ENCODE data around the gene ACOXL. TPM values are rescaled to one million over a fixed set of nuclear protein-coding genes. Genes with fewer than 3 reads are reported as not detected.

The ACOXL gene
- total RNA-seq, 2 experiments from 2014 or later = not detected

GRCh38 chr2:111045771-111046444 lies 313.5 kb downstream of the ACOXL start:
- no peak overlapping the region for H3K4me3 ChIP-seq (ENCODE audit: low read length)
- H3K36me3 ChIP-seq (ENCODE audit: insufficient read depth, low read length) = no peaks in the 10 kb centered on the region
- intact Hi-C loops (cut with DNase I, micrococcal nuclease) = no loop called here
- Mint-ChIP-seq H3K27me3 (peaks cover 5% of the 10 kb centered on the region), H3K4me1 (ENCODE audit: low read depth) (peaks cover 12% of the 10 kb centered on the region), H3K9me3 (no peaks in the 10 kb centered on the region), H3K36me3 (ENCODE audit: low read depth) (no peaks in the 10 kb centered on the region), H3K4me3 (no peak overlapping the region), H3K27ac (no peak overlapping the region)
- H3K27me3 ChIP-seq (ENCODE audit: control insufficient read depth in 1 of 2, insufficient read depth in 2 of 2, low read length in 2 of 2) = peaks cover 0 to 3% of the 10 kb centered on the region in 2 experiments
- H3K4me1 ChIP-seq (ENCODE audit: insufficient read depth, low read length) = peaks cover 4% of the 10 kb centered on the region
- no peaks in the 10 kb centered on the region for H3K9me3 ChIP-seq (ENCODE audit: control insufficient read depth in 1 of 2, insufficient read depth in 1 of 2, low read length in 2 of 2)
- no peak for TF ChIP-seq CTCF (IDR thresholded peaks at IDR 0.05)
- CTCF ChIA-PET = no interaction called here
- DNase-seq = no peak
- POLR2A ChIA-PET = no interaction called here
- H3K27ac ChIP-seq (ENCODE audit: low read depth in 1 of 2, low read length in 2 of 2) = no peak overlapping the region
- no peak for ATAC-seq (ENCODE audit: poor library complexity)

- Mint-ChIP-seq H3K36me3 (ENCODE audit: low read depth) (no peaks in the 10 kb centered on the region), H3K9me3 (no peaks in the 10 kb centered on the region), H3K4me1 (ENCODE audit: low read depth) (peaks cover 16% of the 10 kb centered on the region), H3K27me3 (peaks cover 6% of the 10 kb centered on the region), H3K27ac (no peak overlapping the region), H3K4me3 (no peak overlapping the region)
- Histone ChIP-seq H3K36me3 (ENCODE audit: insufficient read depth, low read length) (no peaks in the 10 kb centered on the region), H3K27me3 (ENCODE audit: control insufficient read depth in 1 of 2, insufficient read depth in 2 of 2, low read length in 2 of 2) (peaks cover 0 to 3% of the 10 kb centered on the region in 2 experiments), H3K9me3 (ENCODE audit: control insufficient read depth in 1 of 2, insufficient read depth in 1 of 2, low read length in 2 of 2) (no peaks in the 10 kb centered on the region), H3K27ac (ENCODE audit: low read depth in 1 of 2, low read length in 2 of 2) (no peak overlapping the region), H3K4me3 (ENCODE audit: low read length) (no peak overlapping the region), H3K4me1 (ENCODE audit: insufficient read depth, low read length) (peaks cover 4% of the 10 kb centered on the region)
- ATAC-seq (ENCODE audit: poor library complexity) (no peak), DNase-seq (no peak)
- TF ChIP-seq CTCF (IDR thresholded peaks at IDR 0.05) = no peak
- POLR2A ChIA-PET = no interaction called here
- intact Hi-C loops (cut with DNase I, micrococcal nuclease) = no loop called here
- CTCF ChIA-PET = no interaction called here
Observed at GRCh38 chr2:111046670-111047069, 314.3 kb downstream of the ACOXL start.

GRCh38 chr2:111048856-111049768 lies 316.7 kb downstream of the ACOXL start:
- no peaks in the 10 kb centered on the region for H3K4me1 ChIP-seq (ENCODE audit: insufficient read depth, low read length)
- no peak for TF ChIP-seq CTCF (IDR thresholded peaks at IDR 0.05)
- ChIA-PET POLR2A (no interaction called here), CTCF (no interaction called here)
- no peaks in the 10 kb centered on the region for H3K9me3 Mint-ChIP-seq
- H3K4me3 Mint-ChIP-seq = no peak overlapping the region
- ATAC-seq (ENCODE audit: poor library complexity) (no peak), DNase-seq (no peak)
- no peaks in the 10 kb centered on the region for H3K36me3 Mint-ChIP-seq (ENCODE audit: low read depth)
- H3K27ac Mint-ChIP-seq = no peak overlapping the region
- H3K4me3 ChIP-seq (ENCODE audit: low read length) = no peak overlapping the region
- H3K27me3 Mint-ChIP-seq = peaks cover 17% of the 10 kb centered on the region
- intact Hi-C loops (cut with DNase I, micrococcal nuclease) = no loop called here
- peaks cover 12% of the 10 kb centered on the region for H3K4me1 Mint-ChIP-seq (ENCODE audit: low read depth)
- H3K27me3 ChIP-seq (ENCODE audit: control insufficient read depth in 1 of 2, insufficient read depth in 2 of 2, low read length in 2 of 2) = peaks cover 0 to 3% of the 10 kb centered on the region in 2 experiments
- H3K27ac ChIP-seq (ENCODE audit: low read depth in 1 of 2, low read length in 2 of 2) = no peak overlapping the region
- no peaks in the 10 kb centered on the region for H3K36me3 ChIP-seq (ENCODE audit: insufficient read depth, low read length)
- no peaks in the 10 kb centered on the region for H3K9me3 ChIP-seq (ENCODE audit: control insufficient read depth in 1 of 2, insufficient read depth in 1 of 2, low read length in 2 of 2)

Measured in CD4-positive, alpha-beta T cell (primary cell).